NCI-H1417 treated with DMSO at 0.1 percent for 48 hours (cell line): ENCODE measurements around the gene GHRHR.

ENCODE experiments used
- DNase-seq: peaks from one replicate; lab custom pipeline; 2025; lab: John Stamatoyannopoulos, UW

GHRHR gene

GRCh38 chr7:31004393-31004792, 40.6 kb downstream of the GHRHR start:
- no peak for DNase-seq

- DNase-seq: no peak
Observed at GRCh38 chr7:31006857-31007256, 43.1 kb downstream of the GHRHR start.

GRCh38 chr7:31007634-31008033, 43.9 kb downstream of the GHRHR start:
- no peak for DNase-seq

GRCh38 chr7:31014826-31015225, 51.1 kb downstream of the GHRHR start:
- no peak for DNase-seq

- DNase-seq: no peak
Observed at GRCh38 chr7:31017032-31017675, 53.4 kb downstream of the GHRHR start.

- no peak for DNase-seq
Observed at GRCh38 chr7:31017721-31018120, 54.0 kb downstream of the GHRHR start.

- no peak for DNase-seq
Observed at GRCh38 chr7:31019509-31019908, 55.8 kb downstream of the GHRHR start.

GRCh38 chr7:31020161-31020560, 56.4 kb downstream of the GHRHR start:
- no peak for DNase-seq

- no peak for DNase-seq
Observed at GRCh38 chr7:31020652-31021051, 56.9 kb downstream of the GHRHR start.

- no peak for DNase-seq
Observed at GRCh38 chr7:31022117-31022516, 58.4 kb downstream of the GHRHR start.

- no peak for DNase-seq
Observed at GRCh38 chr7:31022726-31023125, 59.0 kb downstream of the GHRHR start.

- no peak for DNase-seq
Observed at GRCh38 chr7:31023877-31024276, 60.1 kb downstream of the GHRHR start.

GRCh38 chr7:31027161-31027965, 63.6 kb downstream of the GHRHR start:
- no peak for DNase-seq

GRCh38 chr7:31028006-31028405, 64.3 kb downstream of the GHRHR start:
- no peak for DNase-seq

- no peak for DNase-seq
Observed at GRCh38 chr7:31028417-31028992, 64.8 kb downstream of the GHRHR start.
